HL-60 (cell line): Measurements from ENCODE around the gene DYNLT2.
A peak's percentile ranks its signal among the peaks of the same experiment; 100 is the strongest.
"Not testable (repeated sequence)": the region's sequence is repeated elsewhere in the genome, so short reads cannot be mapped to it uniquely, and the experiment has no call there.

ENCODE experiments used
- DNase-seq, 2 experiments: peaks; one replicate each; pipeline ENCODE4 v3.0.0-alpha.2; 2010 to 2020; ENCODE audit warnings: low read depth in 1 of 2, low spot score in 1 of 2
- H3K27ac ChIP-seq: fragments of 250-450 bp; sonication (Bioruptor Pico); replicated peaks from 2 replicates; pipeline ENCODE4 v1.5.1; 2020; ENCODE audit warnings: mild to moderate bottlenecking, moderate library complexity
- H3K27me3 ChIP-seq: fragments of 250-450 bp; sonication (Bioruptor Pico); 2 replicates; pipeline ENCODE4 v1.5.1; 2021; ENCODE audit warnings: mild to moderate bottlenecking, moderate library complexity; ENCODE audit not compliant: insufficient read depth, poor library complexity, severe bottlenecking
- H3K4me3 ChIP-seq: replicated peaks from 2 replicates; pipeline ENCODE4 v1.5.1; 2011; ENCODE audit warnings: mild to moderate bottlenecking, control low read depth, low read length; ENCODE audit not compliant: insufficient read depth
- CTCF ChIP-seq: IDR thresholded peaks from one replicate; pipeline ENCODE4 v1.5.1; 2011; ENCODE audit warnings: low read length, control low read depth, inconsistent platforms; ENCODE audit not compliant: insufficient read depth
- GABPA ChIP-seq: IDR thresholded peaks from 2 replicates; pipeline ENCODE4 v1.6.1; 2012; ENCODE audit warnings: low read depth
- POLR2AphosphoS5 ChIP-seq: IDR thresholded peaks from 2 replicates; pipeline ENCODE4 v1.6.1; 2012; ENCODE audit warnings: low read depth
- REST ChIP-seq: IDR thresholded peaks from 2 replicates; pipeline ENCODE4 v1.6.1; 2012; ENCODE audit warnings: low read depth; ENCODE audit not compliant: insufficient replicate concordance
- SPI1 ChIP-seq: IDR thresholded peaks from 2 replicates; pipeline ENCODE4 v1.6.1; 2012; ENCODE audit warnings: low read depth, mild to moderate bottlenecking, borderline replicate concordance

Gene DYNLT2

GRCh38 chr6:169766232-169766631 lies 14.9 kb upstream of the DYNLT2 start:
- DNase-seq: no peak
- Histone ChIP-seq H3K27me3 (no peaks in the 10 kb centered on the region), H3K27ac (no peak overlapping the region), H3K4me3 (no peak overlapping the region)
- no peak for TF ChIP-seq CTCF

GRCh38 chr6:169765789-169766188 lies 14.4 kb upstream of the DYNLT2 start:
- not testable (repeated sequence) for H3K4me3 ChIP-seq, H3K27ac ChIP-seq, H3K27me3 ChIP-seq
- peak; percentile 22 to 58 for DNase-seq

- no peak for DNase-seq
- Histone ChIP-seq H3K4me3 (no peak overlapping the region), H3K27me3 (no peaks in the 10 kb centered on the region), H3K27ac (no peak overlapping the region)
- TF ChIP-seq REST (no peak), POLR2AphosphoS5 (no peak), GABPA (no peak), CTCF (no peak), SPI1 (no peak)
These were observed 12.5 kb upstream of the DYNLT2 start for GRCh38 chr6:169763881-169764280.

- no peaks in the 10 kb centered on the region for H3K27me3 ChIP-seq
- TF ChIP-seq GABPA (no peak), SPI1 (no peak), REST (no peak), POLR2AphosphoS5 (no peak), CTCF (no peak)
- no peak overlapping the region for H3K4me3 ChIP-seq
- H3K27ac ChIP-seq: no peak overlapping the region
- no peak for DNase-seq
These were observed 11.9 kb upstream of the DYNLT2 start for GRCh38 chr6:169763308-169763707.

- Histone ChIP-seq H3K27ac (no peak overlapping the region), H3K4me3 (no peak overlapping the region), H3K27me3 (no peaks in the 10 kb centered on the region)
- no peak for TF ChIP-seq CTCF
- no peak for TF ChIP-seq POLR2AphosphoS5
- no peak for TF ChIP-seq REST
- no peak for TF ChIP-seq GABPA
- no peak for TF ChIP-seq SPI1
- no peak for DNase-seq
These were observed 3.8 kb upstream of the DYNLT2 start for GRCh38 chr6:169755162-169755561.
